ENCODE data around the gene ZNF385A. TPM values are rescaled to one million over a fixed set of nuclear protein-coding genes. Genes with fewer than 3 reads are reported as not detected.

ZNF385A gene
- total and polyA plus RNA-seq, 9 of the 15 experiments (the other 6 are each of a cell fraction or from before 2014, with no cell fraction given): 1.0 to 111 (median 7.7) TPM

GRCh38 chr12:54431911-54432814, 47.6 kb upstream of the ZNF385A start (continued):
- TF ChIP-seq GATAD2B (IDR thresholded peaks at IDR 0.05; ENCODE audit: borderline replicate concordance) (no peak), MTA3 (IDR thresholded peaks at IDR 0.05; ENCODE audit: borderline replicate concordance) (peak; percentile 64; the same call in 1 of the 2 replicates), BRCA1 (IDR thresholded peaks at IDR 0.05) (no peak), BRCA1 (CRISPR knock-in tag; IDR thresholded peaks at IDR 0.05) (no peak), MBD2 (IDR thresholded peaks at IDR 0.05; ENCODE audit: borderline replicate concordance, low read depth) (peak; percentile 54; the same call in 1 of the 2 replicates), PHF20 (IDR thresholded peaks at IDR 0.05; ENCODE audit: partially characterized antibody) (no peak), NR2C2 (CRISPR knock-in tag; IDR thresholded peaks at IDR 0.05) (no peak), NR2C2 (tag; IDR thresholded peaks at IDR 0.05) (no peak), NELFE (IDR thresholded peaks at IDR 0.05; ENCODE audit: insufficient read depth, insufficient read length) (no peak), ZNF75A (CRISPR knock-in tag; IDR thresholded peaks at IDR 0.05) (no peak; the same call in 1 of the 2 replicates), ATF7 (IDR thresholded peaks at IDR 0.05) (peak; percentile 83), ZNF347 (CRISPR knock-in tag; IDR thresholded peaks at IDR 0.05; ENCODE audit: low read depth) (no peak), HIVEP1 (CRISPR knock-in tag; IDR thresholded peaks at IDR 0.05) (no peak), SIRT6 (IDR thresholded peaks at IDR 0.05; ENCODE audit: low read depth, low read length) (no peak), JUN (IDR thresholded peaks at IDR 0.05; ENCODE audit: borderline replicate concordance, low read depth, low read length) (no peak; the same call in 1 of the 2 replicates), JUN (CRISPR knock-in tag; IDR thresholded peaks at IDR 0.05; ENCODE audit: borderline replicate concordance) (no peak), FOXK2 (conservative IDR thresholded peaks at IDR 0.05 in 1 of 2, IDR thresholded peaks at IDR 0.05 in 1 of 2; ENCODE audit: low read depth in 2 of 2) (peak; percentile 84 to 85), BHLHE40 (IDR thresholded peaks at IDR 0.05; ENCODE audit: low read length) (peak; percentile 93), EP300 (IDR thresholded peaks at IDR 0.05; ENCODE audit: low read length) (no peak; the same call in none of the 2 replicates), ZNF184 (CRISPR knock-in tag; IDR thresholded peaks at IDR 0.05) (no peak), L3MBTL2 (IDR thresholded peaks at IDR 0.05) (peak; percentile 47; the same call in 1 of the 2 replicates)
- TF ChIP-seq, protein P1, sequence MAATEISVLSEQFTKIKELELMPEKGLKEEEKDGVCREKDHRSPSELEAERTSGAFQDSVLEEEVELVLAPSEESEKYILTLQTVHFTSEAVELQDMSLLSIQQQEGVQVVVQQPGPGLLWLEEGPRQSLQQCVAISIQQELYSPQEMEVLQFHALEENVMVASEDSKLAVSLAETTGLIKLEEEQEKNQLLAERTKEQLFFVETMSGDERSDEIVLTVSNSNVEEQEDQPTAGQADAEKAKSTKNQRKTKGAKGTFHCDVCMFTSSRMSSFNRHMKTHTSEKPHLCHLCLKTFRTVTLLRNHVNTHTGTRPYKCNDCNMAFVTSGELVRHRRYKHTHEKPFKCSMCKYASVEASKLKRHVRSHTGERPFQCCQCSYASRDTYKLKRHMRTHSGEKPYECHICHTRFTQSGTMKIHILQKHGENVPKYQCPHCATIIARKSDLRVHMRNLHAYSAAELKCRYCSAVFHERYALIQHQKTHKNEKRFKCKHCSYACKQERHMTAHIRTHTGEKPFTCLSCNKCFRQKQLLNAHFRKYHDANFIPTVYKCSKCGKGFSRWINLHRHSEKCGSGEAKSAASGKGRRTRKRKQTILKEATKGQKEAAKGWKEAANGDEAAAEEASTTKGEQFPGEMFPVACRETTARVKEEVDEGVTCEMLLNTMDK (IDR thresholded peaks at IDR 0.05; ENCODE audit: borderline replicate concordance, insufficient read depth, low read depth, low read length, poor library complexity, severe bottlenecking): no peak
- TF ChIP-seq, protein P2, sequence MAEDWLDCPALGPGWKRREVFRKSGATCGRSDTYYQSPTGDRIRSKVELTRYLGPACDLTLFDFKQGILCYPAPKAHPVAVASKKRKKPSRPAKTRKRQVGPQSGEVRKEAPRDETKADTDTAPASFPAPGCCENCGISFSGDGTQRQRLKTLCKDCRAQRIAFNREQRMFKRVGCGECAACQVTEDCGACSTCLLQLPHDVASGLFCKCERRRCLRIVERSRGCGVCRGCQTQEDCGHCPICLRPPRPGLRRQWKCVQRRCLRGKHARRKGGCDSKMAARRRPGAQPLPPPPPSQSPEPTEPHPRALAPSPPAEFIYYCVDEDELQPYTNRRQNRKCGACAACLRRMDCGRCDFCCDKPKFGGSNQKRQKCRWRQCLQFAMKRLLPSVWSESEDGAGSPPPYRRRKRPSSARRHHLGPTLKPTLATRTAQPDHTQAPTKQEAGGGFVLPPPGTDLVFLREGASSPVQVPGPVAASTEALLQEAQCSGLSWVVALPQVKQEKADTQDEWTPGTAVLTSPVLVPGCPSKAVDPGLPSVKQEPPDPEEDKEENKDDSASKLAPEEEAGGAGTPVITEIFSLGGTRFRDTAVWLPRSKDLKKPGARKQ (CRISPR knock-in tag; IDR thresholded peaks at IDR 0.05): no peak
- TF ChIP-seq, protein P3, sequence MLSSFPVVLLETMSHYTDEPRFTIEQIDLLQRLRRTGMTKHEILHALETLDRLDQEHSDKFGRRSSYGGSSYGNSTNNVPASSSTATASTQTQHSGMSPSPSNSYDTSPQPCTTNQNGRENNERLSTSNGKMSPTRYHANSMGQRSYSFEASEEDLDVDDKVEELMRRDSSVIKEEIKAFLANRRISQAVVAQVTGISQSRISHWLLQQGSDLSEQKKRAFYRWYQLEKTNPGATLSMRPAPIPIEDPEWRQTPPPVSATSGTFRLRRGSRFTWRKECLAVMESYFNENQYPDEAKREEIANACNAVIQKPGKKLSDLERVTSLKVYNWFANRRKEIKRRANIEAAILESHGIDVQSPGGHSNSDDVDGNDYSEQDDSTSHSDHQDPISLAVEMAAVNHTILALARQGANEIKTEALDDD (IDR thresholded peaks at IDR 0.05): peak; percentile 63
